WERI-Rb-1 (cell line): ENCODE data around the gene C6orf62.
"Not testable (repeated sequence)": the region's sequence is repeated elsewhere in the genome, so short reads cannot be mapped to it uniquely, and the experiment has no call there.

ENCODE experiments used
- DNase-seq: peaks from one replicate; pipeline ENCODE4 v3.0.0-alpha.2; 2020
- H3K27ac ChIP-seq: fragments of 250-450 bp; sonication (Bioruptor Pico); 2 replicates; pipeline ENCODE4 v1.5.1; 2020; ENCODE audit warnings: mild to moderate bottlenecking, moderate library complexity
- H3K27me3 ChIP-seq: fragments of 250-450 bp; sonication (Bioruptor Pico); 2 replicates; pipeline ENCODE4 v1.5.1; 2021; ENCODE audit warnings: mild to moderate bottlenecking, low read depth, moderate library complexity; ENCODE audit not compliant: insufficient read depth, severe bottlenecking
- H3K36me3 ChIP-seq: fragments of 250-450 bp; sonication (Bioruptor Pico); 2 replicates; pipeline ENCODE4 v1.5.1; 2020; ENCODE audit warnings: mild to moderate bottlenecking, moderate library complexity
- H3K4me3 ChIP-seq: 2 replicates; pipeline ENCODE4 v1.5.1; 2011; ENCODE audit warnings: low read depth, mild to moderate bottlenecking, control low read depth, low read length
- H3K9me3 ChIP-seq: fragments of 250-450 bp; sonication (Bioruptor Pico); 2 replicates; pipeline ENCODE4 v1.5.1; 2021; ENCODE audit warnings: mild to moderate bottlenecking, moderate library complexity; ENCODE audit not compliant: severe bottlenecking
- CTCF ChIP-seq: IDR thresholded peaks from 2 replicates; pipeline ENCODE4 v1.5.1; 2011; ENCODE audit warnings: low read depth, mild to moderate bottlenecking, control low read depth, inconsistent platforms, low read length

C6orf62 gene

GRCh38 chr6:24734166-24734565 is 15.2 kb upstream of the C6orf62 start:
- no peaks in the 10 kb centered on the region for H3K27me3 ChIP-seq
- H3K4me3 ChIP-seq = no peak overlapping the region
- peaks cover 24% of the 10 kb centered on the region for H3K9me3 ChIP-seq
- TF ChIP-seq CTCF = no peak
- no peak overlapping the region for H3K27ac ChIP-seq
- H3K36me3 ChIP-seq = no peaks in the 10 kb centered on the region
- DNase-seq = no peak

GRCh38 chr6:24731456-24732134 is 12.6 kb upstream of the C6orf62 start:
- H3K9me3 ChIP-seq = peaks cover 24% of the 10 kb centered on the region

GRCh38 chr6:24730653-24731052 is 11.7 kb upstream of the C6orf62 start:
- H3K36me3 ChIP-seq, DNase-seq, H3K4me3 ChIP-seq, H3K27ac ChIP-seq, H3K27me3 ChIP-seq: not testable (repeated sequence)
- H3K9me3 ChIP-seq = peaks cover 24% of the 10 kb centered on the region

More at GRCh38 chr6:24731456-24732134, 12.6 kb upstream of the C6orf62 start:
- not testable (repeated sequence) for H3K27ac ChIP-seq, H3K4me3 ChIP-seq, H3K27me3 ChIP-seq, H3K36me3 ChIP-seq, DNase-seq

- H3K9me3 ChIP-seq = no peaks in the 10 kb centered on the region
- DNase-seq = no peak
- H3K27ac ChIP-seq = no peak overlapping the region
- TF ChIP-seq CTCF = no peak
- H3K36me3 ChIP-seq = peaks cover 10% of the 10 kb centered on the region
- no peaks in the 10 kb centered on the region for H3K27me3 ChIP-seq
- no peak overlapping the region for H3K4me3 ChIP-seq
Observed at GRCh38 chr6:24723270-24723669, 4.3 kb upstream of the C6orf62 start.

- no peak for DNase-seq
- Histone ChIP-seq H3K4me3 (peak overlapping the region; percentile 70), H3K9me3 (no peaks in the 10 kb centered on the region), H3K36me3 (peaks cover 26% of the 10 kb centered on the region), H3K27ac (peak overlapping the region; percentile 99), H3K27me3 (no peaks in the 10 kb centered on the region)
- no peak for TF ChIP-seq CTCF
Observed at GRCh38 chr6:24721461-24722215, 2.7 kb upstream of the C6orf62 start.

- Histone ChIP-seq H3K27ac (peak overlapping the region; percentile 99), H3K9me3 (no peaks in the 10 kb centered on the region), H3K4me3 (peak overlapping the region; percentile 98), H3K36me3 (peaks cover 33% of the 10 kb centered on the region), H3K27me3 (no peaks in the 10 kb centered on the region)
- TF ChIP-seq CTCF = no peak
- peak; percentile 100 for DNase-seq
Observed at GRCh38 chr6:24720604-24721460, 1.9 kb upstream of the C6orf62 start.
